Brain microvascular endothelial cell (primary cell): Measurements from ENCODE around the gene MSX1.

Experiments
- DNase-seq: peaks from one replicate; pipeline ENCODE4 v3.0.0-alpha.2; 2020
- H3K27ac ChIP-seq: fragments of 250-450 bp; sonication (Bioruptor Pico); 2 replicates; pipeline ENCODE4 v1.5.1; 2020; ENCODE audit warnings: mild to moderate bottlenecking, moderate library complexity
- H3K27me3 ChIP-seq: fragments of 250-450 bp; sonication (Bioruptor Pico); replicated peaks from 2 replicates; pipeline ENCODE4 v1.5.1; 2020; ENCODE audit warnings: mild to moderate bottlenecking
- H3K36me3 ChIP-seq: fragments of 250-450 bp; sonication (Bioruptor Pico); replicated peaks from 2 replicates; pipeline ENCODE4 v1.5.1; 2020; ENCODE audit warnings: mild to moderate bottlenecking
- H3K4me3 ChIP-seq: 2 replicates; pipeline ENCODE4 v1.5.1; 2011; ENCODE audit warnings: low read depth, mild to moderate bottlenecking, control low read depth, low read length, moderate library complexity
- in situ Hi-C: cut with HindIII; loops from 2 replicates; pipeline ENCODE4 v1.10.0; 2017; ENCODE audit warnings: low sequenced_read_pairs, low pct_ligation_motif_present
- TF ChIP-seq, protein P1 (sequence below): IDR thresholded peaks from 2 replicates; pipeline ENCODE4 v1.5.1; 2011; ENCODE audit warnings: low read depth, mild to moderate bottlenecking, moderate library complexity, low read length, control low read depth, inconsistent platforms; ENCODE audit errors: missing control alignments

Gene MSX1

DNA sequence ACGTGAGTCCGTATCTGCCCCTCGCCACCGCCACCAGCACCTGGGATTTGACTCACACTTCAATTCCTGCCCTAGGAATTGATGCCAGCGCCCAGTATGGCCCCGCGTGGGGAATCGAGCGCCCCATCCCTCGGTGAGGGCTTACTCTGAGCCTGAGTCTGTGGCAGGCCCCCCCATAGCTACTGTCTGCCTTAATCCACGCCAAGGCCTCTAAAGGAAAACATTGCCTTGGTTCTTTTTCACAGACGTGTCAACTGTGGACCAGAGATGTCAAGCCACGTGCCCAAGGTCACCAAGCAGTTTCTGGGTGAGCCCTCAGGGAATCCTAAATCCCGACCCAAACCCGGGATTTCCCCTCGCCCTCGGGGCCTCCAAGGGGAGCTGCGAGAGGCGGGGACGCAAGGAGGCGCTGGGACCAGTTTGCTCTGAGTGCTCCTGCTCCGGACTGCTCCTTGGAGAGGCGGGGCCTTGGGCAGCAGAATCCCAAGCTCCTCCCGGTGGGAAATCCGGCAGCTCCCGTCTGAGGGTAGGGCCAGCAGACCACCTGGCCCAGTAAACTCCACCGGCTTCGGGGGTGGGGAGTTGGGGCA lies 12.9 kb downstream of the MSX1 start:
- in situ Hi-C loops, result loop anchor here (10.0 kb wide), 1 partner anchor 208 kb away; no protein-coding TSS in a partner anchor
- DNase-seq, result no peak
- no peaks in the 10 kb centered on the region for H3K36me3 ChIP-seq
- H3K27ac ChIP-seq, result no peak overlapping the region
- H3K27me3 ChIP-seq, result peaks cover 67% of the 10 kb centered on the region
- no peak overlapping the region for H3K4me3 ChIP-seq
- TF ChIP-seq, protein P1, sequence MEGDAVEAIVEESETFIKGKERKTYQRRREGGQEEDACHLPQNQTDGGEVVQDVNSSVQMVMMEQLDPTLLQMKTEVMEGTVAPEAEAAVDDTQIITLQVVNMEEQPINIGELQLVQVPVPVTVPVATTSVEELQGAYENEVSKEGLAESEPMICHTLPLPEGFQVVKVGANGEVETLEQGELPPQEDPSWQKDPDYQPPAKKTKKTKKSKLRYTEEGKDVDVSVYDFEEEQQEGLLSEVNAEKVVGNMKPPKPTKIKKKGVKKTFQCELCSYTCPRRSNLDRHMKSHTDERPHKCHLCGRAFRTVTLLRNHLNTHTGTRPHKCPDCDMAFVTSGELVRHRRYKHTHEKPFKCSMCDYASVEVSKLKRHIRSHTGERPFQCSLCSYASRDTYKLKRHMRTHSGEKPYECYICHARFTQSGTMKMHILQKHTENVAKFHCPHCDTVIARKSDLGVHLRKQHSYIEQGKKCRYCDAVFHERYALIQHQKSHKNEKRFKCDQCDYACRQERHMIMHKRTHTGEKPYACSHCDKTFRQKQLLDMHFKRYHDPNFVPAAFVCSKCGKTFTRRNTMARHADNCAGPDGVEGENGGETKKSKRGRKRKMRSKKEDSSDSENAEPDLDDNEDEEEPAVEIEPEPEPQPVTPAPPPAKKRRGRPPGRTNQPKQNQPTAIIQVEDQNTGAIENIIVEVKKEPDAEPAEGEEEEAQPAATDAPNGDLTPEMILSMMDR, result no peak

DNA sequence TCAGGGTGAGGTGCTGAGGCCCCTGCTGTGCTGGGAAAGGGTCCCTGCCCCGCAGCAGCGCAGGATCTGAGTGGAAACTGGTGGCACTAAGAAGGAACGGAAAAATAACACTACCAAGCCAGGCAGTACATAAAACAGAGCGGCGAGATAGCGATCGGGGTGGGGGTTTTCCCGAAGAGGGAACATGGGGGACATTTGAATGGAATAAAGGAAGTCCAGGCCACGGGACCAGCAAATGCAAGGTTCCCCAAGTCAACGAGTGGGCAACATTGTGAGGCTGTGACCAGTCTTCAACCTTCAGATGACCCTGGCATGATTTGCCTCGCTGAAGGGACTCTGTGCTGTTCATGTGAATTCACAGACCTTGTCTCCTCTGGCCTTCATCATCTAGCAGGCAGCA lies 13.7 kb downstream of the MSX1 start:
- in situ Hi-C loops, result loop anchor here (10.0 kb wide), 1 partner anchor 208 kb away; no protein-coding TSS in a partner anchor
- Histone ChIP-seq H3K27ac (no peak overlapping the region), H3K4me3 (no peak overlapping the region), H3K27me3 (peaks cover 67% of the 10 kb centered on the region), H3K36me3 (no peaks in the 10 kb centered on the region)
- TF ChIP-seq, protein P1, result no peak
- no peak for DNase-seq

DNA sequence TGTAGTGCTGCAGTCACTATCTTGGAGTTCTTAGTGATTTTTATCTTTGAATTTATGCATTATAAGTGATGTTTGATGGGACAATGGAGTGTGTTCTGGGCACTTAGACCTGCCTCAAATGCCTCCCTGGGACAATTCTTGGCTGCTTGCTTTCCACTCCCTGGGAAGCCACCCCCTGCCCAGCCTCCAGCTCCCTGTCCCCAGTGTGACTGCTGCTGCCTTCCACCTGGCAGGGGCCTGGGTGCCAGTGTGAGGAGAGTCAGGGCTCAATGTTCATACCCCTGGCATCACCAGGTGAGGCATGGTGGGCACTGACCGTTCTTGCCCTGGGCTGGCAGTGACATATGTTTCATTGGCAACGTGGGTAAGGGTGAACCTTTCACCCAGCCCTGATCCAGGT lies 14.8 kb downstream of the MSX1 start:
- in situ Hi-C loops, result loop anchor here (10.0 kb wide), 1 partner anchor 209 kb away; no protein-coding TSS in a partner anchor
- Histone ChIP-seq H3K27me3 (peaks cover 60% of the 10 kb centered on the region), H3K27ac (no peak overlapping the region), H3K36me3 (no peaks in the 10 kb centered on the region), H3K4me3 (no peak overlapping the region)
- DNase-seq, result no peak
- TF ChIP-seq, protein P1, result no peak

DNA sequence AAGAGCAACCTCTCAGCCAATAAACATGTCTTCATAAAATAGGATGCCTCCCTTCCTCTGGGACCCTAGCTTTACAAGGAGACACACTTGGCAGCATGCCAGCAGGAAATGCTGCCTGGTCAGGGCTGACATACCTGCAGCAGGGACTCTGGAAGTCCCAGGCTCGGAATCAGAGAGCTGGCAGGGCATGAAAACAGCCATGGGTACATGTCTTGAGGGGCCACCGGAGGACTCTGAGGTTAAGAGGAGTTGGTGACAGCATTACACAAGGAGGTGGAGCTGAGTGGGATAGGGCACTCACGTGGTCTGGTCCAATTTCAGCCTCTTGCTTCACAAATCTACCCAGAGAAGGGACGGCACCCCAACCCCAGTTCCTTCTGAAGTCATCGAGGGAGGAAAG lies 15.7 kb downstream of the MSX1 start:
- Histone ChIP-seq H3K27me3 (peaks cover 51% of the 10 kb centered on the region), H3K4me3 (no peak overlapping the region)
- in situ Hi-C loops, result loop anchor here (10.0 kb wide), 1 partner anchor 210 kb away; no protein-coding TSS in a partner anchor

DNA sequence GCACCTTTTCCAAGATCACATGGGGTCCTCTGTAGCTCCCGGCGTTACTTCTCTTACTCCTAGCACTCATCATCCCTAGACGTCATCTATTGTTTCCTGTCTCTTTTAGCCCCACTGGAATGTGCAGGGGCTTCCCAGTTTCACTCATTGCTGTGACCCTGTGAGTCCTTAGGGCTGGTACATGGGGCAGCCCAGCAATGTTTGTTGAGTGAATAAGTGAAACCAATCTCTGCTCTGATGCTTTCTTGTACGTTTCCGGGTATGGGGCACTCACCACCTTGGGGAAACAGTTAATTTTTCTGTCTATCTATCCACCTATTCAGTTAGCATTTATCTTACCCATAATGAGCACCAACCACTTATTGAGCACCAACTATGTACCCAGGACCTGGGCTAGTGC lies 16.1 kb downstream of the MSX1 start:
- H3K27me3 ChIP-seq, result peaks cover 46% of the 10 kb centered on the region
- no peak overlapping the region for H3K27ac ChIP-seq
- in situ Hi-C loops, result loop anchor here (10.0 kb wide), 1 partner anchor 211 kb away; no protein-coding TSS in a partner anchor
- TF ChIP-seq, protein P1, result no peak
- no peak overlapping the region for H3K4me3 ChIP-seq
- DNase-seq, result no peak
- H3K36me3 ChIP-seq, result no peaks in the 10 kb centered on the region

More for the DNA sequence above, 15.7 kb downstream of the MSX1 start:
- no peaks in the 10 kb centered on the region for H3K36me3 ChIP-seq
- H3K27ac ChIP-seq, result no peak overlapping the region
- TF ChIP-seq, protein P1, result no peak
- DNase-seq, result no peak
